Measurements from ENCODE around the gene ZBP1. TPM values are rescaled to one million over a fixed set of nuclear protein-coding genes. Genes with fewer than 3 reads are reported as not detected.

The ZBP1 gene
- total and polyA plus RNA-seq, 9 donors = 0.12 to 0.92 (median 0.24) TPM; not detected in 4

GRCh38 chr20:57564180-57564802 lies 55.9 kb downstream of the ZBP1 start:
- no peak for TF ChIP-seq POLR2A (IDR thresholded peaks at IDR 0.05)
- no peak for TF ChIP-seq EP300 (IDR thresholded peaks at IDR 0.05)
- TF ChIP-seq, protein P1, sequence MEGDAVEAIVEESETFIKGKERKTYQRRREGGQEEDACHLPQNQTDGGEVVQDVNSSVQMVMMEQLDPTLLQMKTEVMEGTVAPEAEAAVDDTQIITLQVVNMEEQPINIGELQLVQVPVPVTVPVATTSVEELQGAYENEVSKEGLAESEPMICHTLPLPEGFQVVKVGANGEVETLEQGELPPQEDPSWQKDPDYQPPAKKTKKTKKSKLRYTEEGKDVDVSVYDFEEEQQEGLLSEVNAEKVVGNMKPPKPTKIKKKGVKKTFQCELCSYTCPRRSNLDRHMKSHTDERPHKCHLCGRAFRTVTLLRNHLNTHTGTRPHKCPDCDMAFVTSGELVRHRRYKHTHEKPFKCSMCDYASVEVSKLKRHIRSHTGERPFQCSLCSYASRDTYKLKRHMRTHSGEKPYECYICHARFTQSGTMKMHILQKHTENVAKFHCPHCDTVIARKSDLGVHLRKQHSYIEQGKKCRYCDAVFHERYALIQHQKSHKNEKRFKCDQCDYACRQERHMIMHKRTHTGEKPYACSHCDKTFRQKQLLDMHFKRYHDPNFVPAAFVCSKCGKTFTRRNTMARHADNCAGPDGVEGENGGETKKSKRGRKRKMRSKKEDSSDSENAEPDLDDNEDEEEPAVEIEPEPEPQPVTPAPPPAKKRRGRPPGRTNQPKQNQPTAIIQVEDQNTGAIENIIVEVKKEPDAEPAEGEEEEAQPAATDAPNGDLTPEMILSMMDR (IDR thresholded peaks at IDR 0.05) = no peak
- no peak for DNase-seq
- H3K27me3 ChIP-seq = no peaks in the 10 kb centered on the region
- H3K9me3 ChIP-seq = no peaks in the 10 kb centered on the region
- no peaks in the 10 kb centered on the region for H3K36me3 ChIP-seq
- no peak overlapping the region for H3K27ac ChIP-seq
- intact Hi-C loops (cut with DNase I) = no loop called here
- 89 to 91% (median 89%) methylated on average over 14 of the region's 14 CpGs for WGBS, 3 donors
- H3K4me1 ChIP-seq (ENCODE audit: insufficient read depth) = peaks cover 5% of the 10 kb centered on the region
- no peak overlapping the region for H3K4me3 ChIP-seq

DNA sequence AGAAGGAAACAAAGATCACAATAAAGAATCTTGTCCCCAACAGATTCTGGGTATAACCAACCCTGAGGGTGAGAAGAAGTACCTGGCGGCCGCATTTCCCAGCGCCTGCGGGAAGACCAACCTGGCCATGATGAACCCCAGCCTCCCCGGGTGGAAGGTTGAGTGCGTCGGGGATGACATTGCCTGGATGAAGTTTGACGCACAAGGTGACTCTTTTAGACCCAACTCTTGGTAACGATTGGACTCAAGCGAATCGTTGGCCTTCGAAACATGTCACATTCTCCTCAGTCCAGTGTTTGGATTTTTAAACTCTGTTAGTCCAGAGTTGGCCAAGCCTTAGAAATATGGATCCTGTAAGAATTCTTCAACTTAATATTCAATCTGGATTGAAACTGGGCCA lies 56.7 kb downstream of the ZBP1 start:
- no peak for DNase-seq
- no peak for TF ChIP-seq POLR2A (IDR thresholded peaks at IDR 0.05)
- Histone ChIP-seq H3K4me1 (ENCODE audit: insufficient read depth) (peaks cover 5% of the 10 kb centered on the region), H3K4me3 (no peak overlapping the region), H3K27ac (no peak overlapping the region), H3K27me3 (no peaks in the 10 kb centered on the region), H3K9me3 (no peaks in the 10 kb centered on the region), H3K36me3 (no peaks in the 10 kb centered on the region)
- intact Hi-C loops (cut with DNase I) = no loop called here
- WGBS, 3 donors = 96 to 98% (median 97%) methylated on average over 12 of the region's 12 CpGs

DNA sequence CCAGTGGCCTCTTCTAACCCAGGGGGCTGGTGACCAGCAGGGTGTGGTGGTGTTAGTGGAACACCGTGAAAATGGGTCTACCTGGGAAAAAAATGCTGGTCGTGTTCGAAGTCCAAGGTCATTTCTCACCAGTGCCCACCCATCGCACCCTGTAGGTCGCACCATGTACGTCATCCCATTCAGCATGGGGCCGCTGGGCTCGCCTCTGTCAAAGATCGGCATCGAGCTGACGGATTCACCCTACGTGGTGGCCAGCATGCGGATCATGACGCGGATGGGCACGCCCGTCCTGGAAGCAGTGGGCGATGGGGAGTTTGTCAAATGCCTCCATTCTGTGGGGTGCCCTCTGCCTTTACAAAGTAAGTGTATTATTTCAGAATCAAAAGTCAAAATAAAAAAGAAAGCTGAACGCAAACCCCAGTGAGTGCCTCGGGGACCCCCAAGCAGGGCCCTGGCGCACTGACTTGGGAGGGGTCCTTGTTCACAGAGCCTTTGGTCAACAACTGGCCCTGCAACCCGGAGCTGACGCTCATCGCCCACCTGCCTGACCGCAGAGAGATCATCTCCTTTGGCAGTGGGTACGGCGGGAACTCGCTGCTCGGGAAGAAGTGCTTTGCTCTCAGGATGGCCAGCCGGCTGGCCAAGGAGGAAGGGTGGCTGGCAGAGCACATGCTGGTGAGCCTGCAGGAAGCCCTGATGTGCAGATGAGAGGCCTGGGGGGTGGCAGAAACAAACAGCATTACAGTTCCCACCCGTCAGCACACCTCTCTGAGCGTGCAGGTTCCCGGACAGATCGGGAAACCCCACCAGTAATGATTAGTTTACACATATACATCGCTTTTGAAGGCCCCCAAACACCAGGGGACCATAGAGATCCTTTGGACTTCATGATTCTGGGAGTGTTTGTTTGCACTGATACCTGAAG lies 57.4 kb downstream of the ZBP1 start:
- TF ChIP-seq POLR2A (IDR thresholded peaks at IDR 0.05) = no peak
- TF ChIP-seq, protein P1 (IDR thresholded peaks at IDR 0.05) = no peak
- TF ChIP-seq EP300 (IDR thresholded peaks at IDR 0.05) = no peak
- WGBS, 3 donors = 92 to 95% (median 95%) methylated on average over 35 of the region's 35 CpGs
- Histone ChIP-seq H3K4me1 (ENCODE audit: insufficient read depth) (peaks cover 5% of the 10 kb centered on the region), H3K9me3 (no peaks in the 10 kb centered on the region), H3K4me3 (no peak overlapping the region), H3K27ac (no peak overlapping the region), H3K36me3 (no peaks in the 10 kb centered on the region), H3K27me3 (no peaks in the 10 kb centered on the region)
- DNase-seq = no peak
- intact Hi-C loops (cut with DNase I) = no loop called here

DNA sequence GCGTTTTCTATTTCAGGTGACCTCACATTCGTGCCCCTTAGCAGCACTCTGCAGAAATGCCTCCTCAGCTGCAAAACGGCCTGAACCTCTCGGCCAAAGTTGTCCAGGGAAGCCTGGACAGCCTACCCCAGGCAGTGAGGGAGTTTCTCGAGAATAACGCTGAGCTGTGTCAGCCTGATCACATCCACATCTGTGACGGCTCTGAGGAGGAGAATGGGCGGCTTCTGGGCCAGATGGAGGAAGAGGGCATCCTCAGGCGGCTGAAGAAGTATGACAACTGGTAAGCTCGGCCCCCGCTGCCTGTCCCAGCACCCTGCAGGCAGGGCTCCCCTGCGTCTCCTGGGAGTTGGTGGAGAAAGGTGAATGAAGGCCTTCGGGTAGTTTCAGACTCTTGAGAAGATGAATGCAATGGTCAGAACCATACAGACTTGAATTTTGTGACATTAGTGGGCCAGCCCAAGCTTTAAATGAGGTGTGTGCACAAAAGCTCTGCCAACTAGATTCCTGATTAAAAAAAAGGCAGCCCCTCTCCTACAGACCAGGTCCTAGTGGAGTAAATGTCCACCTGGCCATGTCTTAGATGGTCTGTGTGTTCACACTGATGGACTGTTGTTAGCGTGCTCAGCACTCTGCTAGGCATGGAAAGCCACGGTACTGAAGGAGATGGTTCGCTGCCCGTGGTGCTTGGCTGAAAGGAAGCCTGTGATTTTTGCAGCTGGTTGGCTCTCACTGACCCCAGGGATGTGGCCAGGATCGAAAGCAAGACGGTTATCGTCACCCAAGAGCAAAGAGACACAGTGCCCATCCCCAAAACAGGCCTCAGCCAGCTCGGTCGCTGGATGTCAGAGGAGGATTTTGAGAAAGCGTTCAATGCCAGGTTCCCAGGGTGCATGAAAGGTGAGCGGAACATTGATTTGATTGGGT lies 58.6 kb downstream of the ZBP1 start:
- intact Hi-C loops (cut with DNase I) = no loop called here

More for the DNA sequence above, 58.6 kb downstream of the ZBP1 start:
- Histone ChIP-seq H3K4me1 (ENCODE audit: insufficient read depth) (peaks cover 5% of the 10 kb centered on the region), H3K36me3 (no peaks in the 10 kb centered on the region), H3K4me3 (peak overlapping the region; percentile 20), H3K9me3 (no peaks in the 10 kb centered on the region), H3K27ac (no peak overlapping the region), H3K27me3 (no peaks in the 10 kb centered on the region)
- DNase-seq = no peak
- TF ChIP-seq, protein P1 (IDR thresholded peaks at IDR 0.05) = no peak
- TF ChIP-seq EP300 (IDR thresholded peaks at IDR 0.05) = no peak
- TF ChIP-seq POLR2A (IDR thresholded peaks at IDR 0.05) = no peak
- WGBS, 3 donors = 71 to 75% (median 71%) methylated on average over 24 of the region's 24 CpGs
